ENCODE measurements around the gene SPRR2G.
"Not testable (repeated sequence)": the region's sequence is repeated elsewhere in the genome, so short reads cannot be mapped to it uniquely, and the experiment has no call there.

SPRR2G gene

DNA sequence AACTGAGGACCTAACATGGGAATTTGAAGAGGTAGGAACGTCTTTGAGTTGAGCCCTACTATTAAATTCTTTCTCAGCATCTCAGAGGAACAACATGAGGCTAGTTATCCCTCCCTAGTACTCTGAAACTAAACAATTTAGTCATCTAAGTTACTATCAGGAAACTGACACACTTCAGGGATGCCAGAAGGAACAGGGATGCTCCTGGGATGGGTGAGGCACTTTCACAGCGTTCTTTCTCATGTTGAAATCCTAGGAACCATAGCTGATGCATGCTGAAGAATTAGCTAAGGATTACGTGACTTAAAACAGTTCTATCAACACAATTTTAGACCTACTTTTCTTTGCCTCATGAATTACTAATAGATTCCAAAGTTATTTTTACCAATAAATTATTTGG, 1.8 kb upstream of the SPRR2G start:
- Histone ChIP-seq H3K9me3 (ENCODE audit: control insufficient read depth, insufficient read depth, low read length) (peaks cover 3% of the 10 kb centered on the region; the same call in 1 of the 2 replicates), H3K9ac (ENCODE audit: low read depth, low read length) (no peak overlapping the region), H3K4me3 (ENCODE audit: low read depth, low read length) (no peak overlapping the region), H3K27ac (ENCODE audit: low read depth, low read length) (no peak overlapping the region), H3K27me3 (ENCODE audit: control insufficient read depth, insufficient read depth, low read length) (no peaks in the 10 kb centered on the region), H3K4me1 (ENCODE audit: control insufficient read depth, insufficient read depth, low read length) (no peaks in the 10 kb centered on the region), H3K36me3 (ENCODE audit: control insufficient read depth, insufficient read depth, low read length) (no peaks in the 10 kb centered on the region)

DNA sequence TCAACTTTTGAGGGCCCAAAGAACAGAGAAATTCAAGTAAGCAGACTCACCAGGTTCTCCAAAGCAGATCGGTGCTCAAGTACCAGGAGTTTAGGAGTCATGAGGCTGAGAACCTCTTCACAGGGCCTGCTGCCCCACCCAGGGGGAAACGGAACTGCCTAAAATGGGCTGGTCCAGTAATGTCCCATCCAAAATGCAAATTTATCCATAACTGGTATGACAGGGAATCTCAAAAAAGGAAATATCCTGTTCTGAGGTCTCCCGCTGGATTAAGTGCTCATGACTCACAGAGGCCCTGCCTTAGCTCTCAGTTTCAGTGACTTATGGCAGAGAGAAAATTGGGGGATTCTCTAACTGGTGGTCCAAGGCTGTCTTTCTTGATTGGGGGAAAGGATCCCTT, 9.3 kb downstream of the SPRR2G start:
- Histone ChIP-seq H3K9ac (ENCODE audit: low read depth, low read length) (no peak overlapping the region), H3K4me3 (ENCODE audit: low read depth, low read length) (no peak overlapping the region), H3K27ac (ENCODE audit: low read depth, low read length) (no peak overlapping the region), H3K4me1 (ENCODE audit: control insufficient read depth, insufficient read depth, low read length) (0 out of 2 replicates have a peak, but pooled peaks cover 1% of the 10 kb centered on the region), H3K27me3 (ENCODE audit: control insufficient read depth, insufficient read depth, low read length) (no peaks in the 10 kb centered on the region), H3K36me3 (ENCODE audit: control insufficient read depth, insufficient read depth, low read length) (no peaks in the 10 kb centered on the region), H3K9me3 (ENCODE audit: control insufficient read depth, insufficient read depth, low read length) (no peaks in the 10 kb centered on the region)

DNA sequence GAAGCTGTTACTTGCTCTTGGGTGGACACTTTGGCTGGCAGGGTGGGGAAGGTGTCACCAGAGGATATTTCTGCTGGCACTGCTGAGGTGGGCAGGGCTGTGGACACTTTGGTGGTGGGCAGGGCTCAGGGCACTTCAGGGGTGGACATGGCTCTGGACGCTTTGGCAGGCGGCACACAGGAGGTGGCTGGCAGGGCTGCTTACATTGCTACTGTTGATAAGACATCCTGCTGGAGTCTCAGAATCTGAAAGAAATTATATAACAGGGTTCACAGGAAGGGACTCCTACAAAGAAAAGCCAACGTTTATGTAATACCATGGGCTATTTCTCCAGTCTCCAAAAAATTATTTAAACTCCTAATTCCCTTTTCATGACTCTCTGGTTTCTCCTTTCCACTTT, 10.2 kb downstream of the SPRR2G start:
- H3K4me3 ChIP-seq (ENCODE audit: low read depth, low read length) = no peak overlapping the region
- no peaks in the 10 kb centered on the region for H3K9me3 ChIP-seq (ENCODE audit: control insufficient read depth, insufficient read depth, low read length)
- no peaks in the 10 kb centered on the region for H3K27me3 ChIP-seq (ENCODE audit: control insufficient read depth, insufficient read depth, low read length)
- H3K36me3 ChIP-seq (ENCODE audit: control insufficient read depth, insufficient read depth, low read length) = no peaks in the 10 kb centered on the region
- no peak overlapping the region for H3K9ac ChIP-seq (ENCODE audit: low read depth, low read length)
- H3K4me1 ChIP-seq (ENCODE audit: control insufficient read depth, insufficient read depth, low read length) = peaks cover 10% of the 10 kb centered on the region
- no peak overlapping the region for H3K27ac ChIP-seq (ENCODE audit: low read depth, low read length)

DNA sequence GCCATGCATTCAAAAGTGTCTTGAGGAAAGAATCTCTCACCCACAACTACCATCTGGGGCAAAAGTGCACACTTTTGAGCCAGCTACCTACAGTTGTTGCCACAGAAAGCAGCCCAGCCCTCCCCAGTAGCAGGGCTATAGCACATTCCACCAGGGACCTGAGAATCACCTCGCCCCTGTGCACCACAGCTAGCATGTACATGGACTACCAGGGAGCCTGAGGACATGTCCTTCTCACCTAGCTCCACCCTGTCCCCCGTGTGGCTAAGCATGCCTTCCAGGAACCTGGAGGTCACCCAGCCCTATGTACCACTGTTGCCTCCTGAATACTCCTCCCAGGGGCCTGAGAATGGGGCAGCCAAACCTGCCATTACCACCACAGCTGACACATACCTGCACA, 16.9 kb downstream of the SPRR2G start:
- Histone ChIP-seq H3K4me3 (ENCODE audit: low read depth, low read length) (no peak overlapping the region), H3K36me3 (ENCODE audit: control insufficient read depth, insufficient read depth, low read length) (no peaks in the 10 kb centered on the region), H3K27me3 (ENCODE audit: control insufficient read depth, insufficient read depth, low read length) (no peaks in the 10 kb centered on the region), H3K9ac (ENCODE audit: low read depth, low read length) (no peak overlapping the region), H3K9me3 (ENCODE audit: control insufficient read depth, insufficient read depth, low read length) (no peaks in the 10 kb centered on the region), H3K27ac (ENCODE audit: low read depth, low read length) (no peak overlapping the region), H3K4me1 (ENCODE audit: control insufficient read depth, insufficient read depth, low read length) (peaks cover 27% of the 10 kb centered on the region)

DNA sequence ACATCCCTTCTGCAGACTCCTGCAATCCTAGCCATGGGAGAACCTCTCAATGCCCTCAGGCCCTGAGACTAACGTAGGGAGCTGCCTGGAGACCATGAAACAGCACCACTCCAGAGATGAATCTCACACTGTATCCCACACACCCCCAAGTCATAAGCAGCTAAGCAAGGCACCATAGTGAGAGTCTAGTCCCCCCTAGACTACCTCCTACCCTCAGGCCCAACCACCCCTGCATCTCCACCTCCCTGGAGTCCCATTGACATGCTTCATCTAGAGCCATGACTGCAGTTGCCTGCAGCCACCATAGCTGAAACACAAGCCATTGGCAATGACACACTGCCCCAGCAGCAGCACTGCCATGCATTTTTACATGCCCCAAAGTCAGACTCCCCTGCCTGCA, 17.4 kb downstream of the SPRR2G start:
- Histone ChIP-seq H3K36me3 (ENCODE audit: control insufficient read depth, insufficient read depth, low read length) (no peaks in the 10 kb centered on the region), H3K4me3 (ENCODE audit: low read depth, low read length) (no peak overlapping the region), H3K4me1 (ENCODE audit: control insufficient read depth, insufficient read depth, low read length) (peaks cover 27% of the 10 kb centered on the region), H3K9ac (ENCODE audit: low read depth, low read length) (no peak overlapping the region), H3K27me3 (ENCODE audit: control insufficient read depth, insufficient read depth, low read length) (no peaks in the 10 kb centered on the region), H3K27ac (ENCODE audit: low read depth, low read length) (no peak overlapping the region), H3K9me3 (ENCODE audit: control insufficient read depth, insufficient read depth, low read length) (no peaks in the 10 kb centered on the region)

DNA sequence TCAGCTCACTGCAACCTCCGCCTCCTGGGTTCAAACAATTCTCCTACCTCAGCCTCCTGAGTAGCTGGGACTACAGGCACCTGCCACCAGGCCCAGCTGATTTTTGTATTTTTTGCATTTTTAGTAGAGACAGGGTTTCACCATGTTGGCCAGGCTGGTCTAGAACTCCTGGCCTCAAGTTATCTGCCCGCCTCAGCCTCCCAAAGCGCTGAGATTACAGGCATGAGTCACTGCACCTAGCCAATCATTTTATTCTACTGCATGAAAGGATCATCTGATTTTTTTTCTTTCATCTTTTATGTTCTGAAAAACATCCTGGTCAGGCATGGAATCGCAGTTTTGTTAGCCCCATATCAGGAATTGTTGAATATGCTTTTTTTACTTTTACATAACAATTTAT, 22.0 kb downstream of the SPRR2G start:
- peaks cover 20% of the 10 kb centered on the region for H3K9me3 ChIP-seq (ENCODE audit: control insufficient read depth, insufficient read depth, low read length)
- not testable (repeated sequence) for H3K9ac ChIP-seq (ENCODE audit: low read depth, low read length); H3K4me3 ChIP-seq (ENCODE audit: low read depth, low read length); H3K27ac ChIP-seq (ENCODE audit: low read depth, low read length); H3K36me3 ChIP-seq (ENCODE audit: control insufficient read depth, insufficient read depth, low read length); H3K27me3 ChIP-seq (ENCODE audit: control insufficient read depth, insufficient read depth, low read length)
- peaks cover 12% of the 10 kb centered on the region for H3K4me1 ChIP-seq (ENCODE audit: control insufficient read depth, insufficient read depth, low read length)

DNA sequence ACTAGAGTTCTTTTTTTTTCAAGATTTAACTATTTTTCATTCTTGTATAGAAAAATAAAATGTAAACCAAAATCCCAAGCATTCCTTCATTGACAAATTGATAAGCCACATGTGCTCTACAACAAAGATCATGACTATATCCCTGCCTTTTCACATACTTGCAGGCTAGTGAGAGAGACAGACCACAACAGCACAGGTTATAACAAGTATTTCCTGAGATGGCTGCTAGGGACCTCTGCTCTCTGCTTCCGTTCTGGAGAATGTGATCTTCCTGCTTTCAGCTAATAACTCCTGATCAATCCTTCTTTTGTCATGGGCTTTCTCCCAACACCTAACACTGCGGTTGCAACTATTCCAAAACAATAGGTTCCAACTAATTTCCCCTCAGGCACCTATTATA, 23.4 kb downstream of the SPRR2G start:
- Histone ChIP-seq H3K27ac (ENCODE audit: low read depth, low read length) (no peak overlapping the region), H3K4me1 (ENCODE audit: control insufficient read depth, insufficient read depth, low read length) (peaks cover 19% of the 10 kb centered on the region), H3K9me3 (ENCODE audit: control insufficient read depth, insufficient read depth, low read length) (peaks cover 20% of the 10 kb centered on the region), H3K36me3 (ENCODE audit: control insufficient read depth, insufficient read depth, low read length) (no peaks in the 10 kb centered on the region), H3K4me3 (ENCODE audit: low read depth, low read length) (no peak overlapping the region), H3K27me3 (ENCODE audit: control insufficient read depth, insufficient read depth, low read length) (no peaks in the 10 kb centered on the region), H3K9ac (ENCODE audit: low read depth, low read length) (no peak overlapping the region)

DNA sequence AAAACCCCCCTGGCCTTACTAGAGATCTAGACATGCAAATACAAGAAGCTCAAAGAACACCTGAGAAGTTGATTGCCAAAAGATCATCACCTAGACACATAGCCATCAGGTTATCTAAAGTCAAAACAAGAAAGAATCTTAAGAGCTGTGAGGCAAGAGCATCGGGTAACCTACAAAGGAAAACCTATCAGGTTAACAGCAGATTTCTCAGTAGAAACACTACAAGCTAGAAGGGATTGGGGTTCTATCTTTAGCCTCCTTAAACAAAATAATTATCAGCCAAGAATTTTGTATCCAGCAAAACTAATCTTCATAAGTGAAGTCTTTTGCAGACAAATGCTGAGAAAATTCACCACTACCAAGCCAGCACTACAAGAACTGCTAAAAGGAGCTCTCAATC, 25.2 kb downstream of the SPRR2G start:
- H3K27me3 ChIP-seq (ENCODE audit: control insufficient read depth, insufficient read depth, low read length) = no peaks in the 10 kb centered on the region
- H3K36me3 ChIP-seq (ENCODE audit: control insufficient read depth, insufficient read depth, low read length) = no peaks in the 10 kb centered on the region
- no peak overlapping the region for H3K9ac ChIP-seq (ENCODE audit: low read depth, low read length)
- peaks cover 20% of the 10 kb centered on the region for H3K9me3 ChIP-seq (ENCODE audit: control insufficient read depth, insufficient read depth, low read length)
- H3K4me1 ChIP-seq (ENCODE audit: control insufficient read depth, insufficient read depth, low read length) = peaks cover 16% of the 10 kb centered on the region
- no peak overlapping the region for H3K4me3 ChIP-seq (ENCODE audit: low read depth, low read length)
- H3K27ac ChIP-seq (ENCODE audit: low read depth, low read length) = no peak overlapping the region

DNA sequence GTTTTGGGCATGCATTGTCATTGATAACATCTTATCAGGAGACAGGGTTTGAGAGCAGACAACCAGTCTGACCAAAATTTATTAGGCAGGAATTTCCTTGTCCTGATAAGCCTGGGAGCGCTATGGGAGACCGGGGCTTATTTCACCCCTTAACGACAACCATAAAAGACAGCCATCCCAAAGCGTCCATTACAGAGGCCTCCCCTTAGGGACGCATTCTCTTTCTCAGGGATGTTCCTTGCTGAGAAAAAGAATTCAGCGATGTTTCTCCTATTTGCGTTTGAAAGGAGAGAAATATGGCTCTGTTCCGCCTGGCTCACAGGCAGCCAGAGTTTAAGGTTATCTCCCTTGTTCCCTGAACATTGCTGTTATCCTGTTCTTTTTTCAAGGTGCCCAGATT, 26.9 kb downstream of the SPRR2G start:
- H3K27ac ChIP-seq (ENCODE audit: low read depth, low read length) = peak overlapping the region; percentile 97
- H3K9me3 ChIP-seq (ENCODE audit: control insufficient read depth, insufficient read depth, low read length) = peaks cover 20% of the 10 kb centered on the region
- not testable (repeated sequence) for H3K4me3 ChIP-seq (ENCODE audit: low read depth, low read length); H3K36me3 ChIP-seq (ENCODE audit: control insufficient read depth, insufficient read depth, low read length); H3K9ac ChIP-seq (ENCODE audit: low read depth, low read length); H3K27me3 ChIP-seq (ENCODE audit: control insufficient read depth, insufficient read depth, low read length)
- peaks cover 16% of the 10 kb centered on the region for H3K4me1 ChIP-seq (ENCODE audit: control insufficient read depth, insufficient read depth, low read length)

DNA sequence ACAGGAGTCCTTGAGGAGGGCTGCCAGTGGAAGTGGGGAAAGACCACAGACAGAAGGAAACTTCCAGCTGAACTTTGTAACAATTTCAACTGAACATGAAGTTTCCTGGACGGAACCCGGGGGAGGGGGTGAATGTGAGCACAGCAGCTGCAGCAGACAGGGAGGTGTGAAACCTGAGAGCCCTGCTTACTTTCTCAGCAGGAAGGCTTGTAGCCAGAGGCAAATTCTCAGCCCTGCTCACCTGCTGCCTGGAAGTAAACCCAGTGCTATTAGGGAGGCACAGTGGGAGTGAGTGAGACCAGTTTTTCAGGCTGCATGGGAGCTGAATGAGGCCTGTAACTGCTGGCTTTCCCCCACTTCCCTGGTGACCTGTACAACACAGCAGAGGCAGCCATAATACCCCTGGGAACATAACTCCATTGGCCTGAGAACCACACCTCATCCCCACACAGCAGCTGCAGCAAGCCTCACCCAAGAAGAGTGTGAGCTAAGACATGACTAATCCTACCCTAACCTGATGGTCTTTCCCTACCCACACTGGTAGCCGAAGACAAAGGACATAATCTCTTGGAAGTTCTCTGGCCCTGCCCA, 27.8 kb downstream of the SPRR2G start:
- peak overlapping the region; percentile 18 for H3K4me3 ChIP-seq (ENCODE audit: low read depth, low read length)

DNA sequence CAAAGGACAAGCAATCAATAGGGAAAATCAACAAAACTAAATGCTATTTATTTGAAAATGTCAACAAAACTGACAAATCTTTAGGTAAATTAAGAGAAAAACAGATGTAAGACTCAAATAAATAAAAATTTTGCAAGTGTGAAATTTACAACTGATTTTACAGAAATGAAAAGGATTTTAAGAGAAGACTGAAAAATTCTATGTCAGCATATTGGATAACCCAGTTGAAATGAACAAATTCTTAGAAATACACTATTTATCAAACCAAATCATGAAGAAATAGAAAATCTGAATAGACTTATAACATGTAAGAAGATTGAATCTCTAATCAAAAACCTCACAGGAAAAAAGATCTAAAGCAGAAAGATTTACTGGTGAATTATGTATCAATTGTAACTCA, 29.7 kb downstream of the SPRR2G start:
- Histone ChIP-seq H3K36me3 (ENCODE audit: control insufficient read depth, insufficient read depth, low read length) (no peaks in the 10 kb centered on the region), H3K27ac (ENCODE audit: low read depth, low read length) (no peak overlapping the region), H3K4me1 (ENCODE audit: control insufficient read depth, insufficient read depth, low read length) (peaks cover 13% of the 10 kb centered on the region), H3K27me3 (ENCODE audit: control insufficient read depth, insufficient read depth, low read length) (no peaks in the 10 kb centered on the region), H3K4me3 (ENCODE audit: low read depth, low read length) (no peak overlapping the region), H3K9ac (ENCODE audit: low read depth, low read length) (no peak overlapping the region), H3K9me3 (ENCODE audit: control insufficient read depth, insufficient read depth, low read length) (peaks cover 16% of the 10 kb centered on the region)

More for the DNA sequence above, 27.8 kb downstream of the SPRR2G start:
- H3K27me3 ChIP-seq (ENCODE audit: control insufficient read depth, insufficient read depth, low read length) = no peaks in the 10 kb centered on the region
- peaks cover 20% of the 10 kb centered on the region for H3K9me3 ChIP-seq (ENCODE audit: control insufficient read depth, insufficient read depth, low read length)
- peak overlapping the region; percentile 97 for H3K27ac ChIP-seq (ENCODE audit: low read depth, low read length)
- peaks cover 16% of the 10 kb centered on the region for H3K4me1 ChIP-seq (ENCODE audit: control insufficient read depth, insufficient read depth, low read length)
- peak overlapping the region; percentile 66 for H3K9ac ChIP-seq (ENCODE audit: low read depth, low read length)
- no peaks in the 10 kb centered on the region for H3K36me3 ChIP-seq (ENCODE audit: control insufficient read depth, insufficient read depth, low read length)

All from HUES48 (cell line).